Uterus (tissue), 4 donors: Measurements from ENCODE around the gene TEX53. TPM values are rescaled to one million over a fixed set of nuclear protein-coding genes. Genes with fewer than 3 reads are reported as not detected.
A peak's percentile ranks its signal among the peaks of the same experiment; 100 is the strongest.

Source experiments
- DNase-seq, 2 donors: peaks; one replicate each; pipeline ENCODE4 v3.0.0-alpha.2; 2019 to 2020
- H3K27ac ChIP-seq, 2 donors: fragments of 200-600 bp; sonication (generic); 1 replicate in 1 of 2; 2 replicates in 1 of 2; pipeline ENCODE4 v1.5.1; 2016 to 2018
- H3K27me3 ChIP-seq, 2 donors: fragments of 200-600 bp; sonication (generic); one replicate each; pipeline ENCODE4 v1.5.1; 2018 to 2019; ENCODE audit warnings: control low read depth in 1 of 2
- H3K36me3 ChIP-seq, 2 donors: fragments of 200-600 bp; sonication (generic); one replicate each; pipeline ENCODE4 v1.5.1; 2019; ENCODE audit warnings: control low read depth in 1 of 2
- H3K4me1 ChIP-seq, 2 donors: fragments of 200-600 bp; sonication (generic); one replicate each; pipeline ENCODE4 v1.5.1; 2018 to 2019; ENCODE audit warnings: control low read depth in 1 of 2
- H3K4me3 ChIP-seq, 2 donors: fragments of 200-600 bp; sonication (generic); 1 replicate in 1 of 2; 2 replicates in 1 of 2; pipeline ENCODE4 v1.5.1; 2018 to 2019; ENCODE audit warnings: mild to moderate bottlenecking in 1 of 2
- H3K9me3 ChIP-seq, 2 donors: fragments of 200-600 bp; sonication (generic); one replicate each; pipeline ENCODE4 v1.5.1; 2019; ENCODE audit warnings: control low read depth in 1 of 2
- CTCF ChIP-seq, 4 experiments: fragments of 200-600 bp in 2 of 4; fragments of 450-650 bp in 2 of 4; sonication (generic) in 2 of 4; IDR thresholded peaks; one replicate each; pipeline ENCODE4 v1.5.1; 2016 to 2019; ENCODE audit warnings: antibody characterized with exemption in 4 of 4, mild to moderate bottlenecking in 2 of 4, moderate library complexity in 1 of 4
- POLR2A ChIP-seq, 2 donors: fragments of 450-650 bp; IDR thresholded peaks; one replicate each; pipeline ENCODE4 v1.6.1; 2016; ENCODE audit warnings: antibody characterized with exemption in 2 of 2, mild to moderate bottlenecking in 1 of 2, moderate library complexity in 1 of 2
- intact Hi-C: fragments of 100-400 bp; cut with DNase I; formaldehyde crosslinking; loops from one replicate; pipeline ENCODE4 v1.15.1; 2023; ENCODE audit warnings: low total_unique reads
- total RNA-seq, 4 donors: library from RNA; depleted of rRNA in 3 of 4; stranded (reverse); fragments of >200 nt in 3 of 4; gene quantifications; one replicate each; pipeline versions ENCODE4 v1.1.0 to v1.2.4, GENCODE V29; 2014 to 2023
- donor health status: DM: yes; HTN: yes; CAD: no.

Gene TEX53
- total RNA-seq, 4 donors from 2014 or later = not detected

- Histone ChIP-seq H3K4me1 (no peaks in the 10 kb centered on the region), H3K27ac (no peak overlapping the region), H3K36me3 (no peaks in the 10 kb centered on the region), H3K27me3 (no peaks in the 10 kb centered on the region), H3K9me3 (no peaks in the 10 kb centered on the region), H3K4me3 (no peak overlapping the region)
- intact Hi-C loops = no loop called here
- no peak for TF ChIP-seq POLR2A (IDR thresholded peaks at IDR 0.05)
- TF ChIP-seq CTCF (IDR thresholded peaks at IDR 0.05) = no peak
- no peak for DNase-seq
Observed at GRCh38 chr9:114687034-114687433, 29.4 kb upstream of the TEX53 start.

GRCh38 chr9:114685951-114686350, 28.3 kb upstream of the TEX53 start:
- no peaks in the 10 kb centered on the region for H3K36me3 ChIP-seq
- H3K4me3 ChIP-seq = no peak overlapping the region
- no peaks in the 10 kb centered on the region for H3K9me3 ChIP-seq
- H3K27me3 ChIP-seq = no peaks in the 10 kb centered on the region
- no peaks in the 10 kb centered on the region for H3K4me1 ChIP-seq
- DNase-seq = no peak
- no peak overlapping the region for H3K27ac ChIP-seq
- TF ChIP-seq CTCF (IDR thresholded peaks at IDR 0.05) = no peak
- no peak for TF ChIP-seq POLR2A (IDR thresholded peaks at IDR 0.05)
- intact Hi-C loops = no loop called here

- no peaks in the 10 kb centered on the region for H3K27me3 ChIP-seq
- no peak overlapping the region for H3K27ac ChIP-seq
- TF ChIP-seq POLR2A (IDR thresholded peaks at IDR 0.05) (no peak), CTCF (IDR thresholded peaks at IDR 0.05) (no peak)
- intact Hi-C loops = no loop called here
- DNase-seq = no peak
- H3K36me3 ChIP-seq = no peaks in the 10 kb centered on the region
- no peaks in the 10 kb centered on the region for H3K9me3 ChIP-seq
- H3K4me1 ChIP-seq = no peaks in the 10 kb centered on the region
- no peak overlapping the region for H3K4me3 ChIP-seq
Observed at GRCh38 chr9:114684036-114684435, 26.4 kb upstream of the TEX53 start.

DNA sequence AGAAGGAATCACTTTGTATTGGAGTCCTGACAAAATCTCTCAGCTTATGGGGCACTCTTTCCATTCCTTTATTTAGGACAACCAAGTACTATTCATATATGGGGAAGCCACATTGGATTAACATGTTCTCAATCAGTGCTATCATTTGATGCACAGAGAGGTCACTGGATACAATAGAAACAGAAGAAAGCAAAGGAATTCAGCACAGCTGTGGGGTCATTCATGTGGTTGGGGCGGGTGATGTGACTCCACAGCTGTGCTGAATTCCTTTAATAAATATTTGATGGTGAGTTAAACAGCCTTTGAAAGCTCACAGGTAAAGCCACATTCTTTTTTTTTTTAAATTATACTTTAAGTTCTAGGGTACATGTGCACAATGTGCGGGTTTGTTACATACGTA, 25.2 kb upstream of the TEX53 start:
- TF ChIP-seq POLR2A (IDR thresholded peaks at IDR 0.05) (no peak), CTCF (IDR thresholded peaks at IDR 0.05) (no peak)
- no peak overlapping the region for H3K27ac ChIP-seq
- H3K9me3 ChIP-seq = no peaks in the 10 kb centered on the region
- no peaks in the 10 kb centered on the region for H3K36me3 ChIP-seq
- no peak overlapping the region for H3K4me3 ChIP-seq
- intact Hi-C loops = no loop called here
- H3K4me1 ChIP-seq = no peaks in the 10 kb centered on the region
- no peaks in the 10 kb centered on the region for H3K27me3 ChIP-seq
- DNase-seq = no peak

DNA sequence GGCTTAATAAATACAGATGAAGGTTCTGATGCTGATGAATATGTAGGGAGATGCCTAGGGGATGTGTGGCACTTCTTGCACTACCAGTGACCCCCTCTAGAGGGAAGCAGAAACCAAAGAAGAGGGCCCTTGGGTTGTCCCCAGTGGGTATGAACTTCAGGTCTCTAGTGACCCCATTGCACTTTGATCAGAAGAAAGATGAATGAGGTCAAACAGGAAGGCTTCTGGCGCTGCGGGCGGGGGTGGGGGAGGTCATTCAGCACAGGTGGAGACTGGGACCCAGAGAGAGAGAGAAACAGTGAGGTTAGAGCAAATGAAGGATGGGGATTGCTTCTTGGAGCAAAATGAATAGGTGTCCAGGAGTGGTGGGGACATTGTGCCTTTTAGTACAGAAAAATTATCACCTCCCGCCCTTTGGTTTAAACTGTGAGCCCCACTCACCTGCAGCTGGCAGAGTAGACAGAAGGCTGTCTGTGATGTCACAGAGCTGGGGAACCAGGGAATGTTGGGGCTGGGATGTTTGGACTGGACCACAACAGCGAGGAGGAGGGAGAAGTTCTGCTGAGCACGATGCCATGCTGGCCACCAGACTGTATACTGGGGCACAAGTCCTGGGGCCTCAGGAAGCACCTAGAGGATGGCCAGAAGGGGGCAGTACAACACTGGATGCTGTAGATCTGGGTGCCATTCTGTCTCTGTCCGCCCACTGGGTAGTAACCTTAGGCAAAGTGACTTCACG, 24.2 kb upstream of the TEX53 start, which contains the start of gene TEX48:
Gene TEX48, minus strand, starts transcription at position 599 of the 739 bp plus-strand sequence. CDS start 10,469 bp downstream, outside the sequence.
- TF ChIP-seq POLR2A (IDR thresholded peaks at IDR 0.05) = no peak
- peak; percentile 26 to 50 (median 39) for TF ChIP-seq CTCF (IDR thresholded peaks at IDR 0.05)
- intact Hi-C loops = no loop called here
- Histone ChIP-seq H3K9me3 (no peaks in the 10 kb centered on the region), H3K4me3 (no peak within 1 kb of the TSS), H3K36me3 (no peaks in the 10 kb centered on the region), H3K4me1 (no peaks in the 10 kb centered on the region), H3K27ac (no peak within 1 kb of the TSS), H3K27me3 (no peaks in the 10 kb centered on the region)
- DNase-seq = peak; percentile 26 to 51
